HepG2 (cell line): ENCODE results near the gene DLST. TPM values are rescaled to one million over a fixed set of nuclear protein-coding genes. Genes with fewer than 3 reads are reported as not detected.

Source experiments
- ARNT ChIP-seq: fragments of 450-650 bp; IDR thresholded peaks from 2 replicates; pipeline ENCODE4 v1.6.1; 2017
- ATAD3A ChIP-seq: sonication (generic); formaldehyde crosslinking; IDR thresholded peaks from 2 replicates; pipeline ENCODE4 v1.4.0; 2020; ENCODE audit warnings: missing genetic modification reagents
- CENPX ChIP-seq: sonication (generic); formaldehyde crosslinking; IDR thresholded peaks from 2 replicates; pipeline ENCODE4 v1.9.0; 2021; ENCODE audit warnings: mild to moderate bottlenecking, missing genetic modification reagents, moderate library complexity
- HES4 ChIP-seq: sonication (generic); formaldehyde crosslinking; IDR thresholded peaks from 2 replicates; pipeline ENCODE4 v1.9.0; 2021; ENCODE audit warnings: mild to moderate bottlenecking, missing genetic modification reagents, borderline replicate concordance
- JUNB ChIP-seq: sonication (generic); formaldehyde crosslinking; IDR thresholded peaks from 2 replicates; pipeline ENCODE4 v1.8.0; 2022; ENCODE audit warnings: missing genetic modification reagents, mild to moderate bottlenecking, borderline replicate concordance
- KLF16 ChIP-seq, 2 experiments: sonication (generic) in 1 of 2; formaldehyde crosslinking in 1 of 2; IDR thresholded peaks; 2 replicates each; pipeline versions ENCODE4 v1.6.1 to v1.8.0; 2016 to 2023; ENCODE audit warnings: missing genetic modification reagents in 2 of 2, missing compliant biosample characterization in 1 of 2
- MED13 ChIP-seq: sonication (generic); formaldehyde crosslinking; IDR thresholded peaks from 2 replicates; pipeline ENCODE4 v1.5.0; 2020; ENCODE audit warnings: missing genetic modification reagents
- RFX1 ChIP-seq: fragments of 450-650 bp; IDR thresholded peaks from 2 replicates; pipeline ENCODE4 v1.6.1; 2017
- RFX3 ChIP-seq: IDR thresholded peaks from 2 replicates; pipeline ENCODE4 v1.6.1; 2016; ENCODE audit warnings: missing biosample characterization, missing genetic modification reagents
- SMAD9 ChIP-seq: sonication (generic); formaldehyde crosslinking; IDR thresholded peaks from 2 replicates; pipeline ENCODE4 v1.5.1; 2020; ENCODE audit warnings: mild to moderate bottlenecking, missing genetic modification reagents
- TCF7 ChIP-seq: sonication (generic); IDR thresholded peaks from 2 replicates; pipeline ENCODE4 v1.6.1; 2016; ENCODE audit warnings: antibody characterized with exemption, low read depth
- TGIF2 ChIP-seq: IDR thresholded peaks from 2 replicates; pipeline ENCODE4 v1.6.1; 2016; ENCODE audit warnings: control low read depth, missing compliant biosample characterization
- ZNF232 ChIP-seq: sonication (generic); formaldehyde crosslinking; IDR thresholded peaks from 2 replicates; pipeline ENCODE4 v1.4.0; 2020; ENCODE audit warnings: missing genetic modification reagents, borderline replicate concordance
- ZNF264 ChIP-seq: sonication (generic); formaldehyde crosslinking; IDR thresholded peaks from 2 replicates; pipeline ENCODE4 v1.4.0; 2020; ENCODE audit warnings: missing genetic modification reagents
- ZNF430 ChIP-seq: sonication (generic); formaldehyde crosslinking; IDR thresholded peaks from 2 replicates; pipeline ENCODE4 v1.9.0; 2021; ENCODE audit warnings: mild to moderate bottlenecking, missing genetic modification reagents
- ZNF567 ChIP-seq: sonication (generic); formaldehyde crosslinking; IDR thresholded peaks from 2 replicates; pipeline ENCODE4 v1.8.1; 2023; ENCODE audit warnings: mild to moderate bottlenecking, missing genetic modification reagents, borderline replicate concordance
- ZNF572 ChIP-seq: sonication (generic); formaldehyde crosslinking; IDR thresholded peaks from 2 replicates; pipeline ENCODE4 v1.5.1; 2020; ENCODE audit warnings: mild to moderate bottlenecking, missing genetic modification reagents
- ZNF629 ChIP-seq: sonication (generic); formaldehyde crosslinking; conservative IDR thresholded peaks from 2 replicates; pipeline ENCODE4 v1.5.0; 2020; ENCODE audit warnings: missing genetic modification reagents
- ZNF7 ChIP-seq: IDR thresholded peaks from 2 replicates; pipeline ENCODE4 v1.6.1; 2016; ENCODE audit warnings: missing biosample characterization, missing genetic modification reagents
- ZNF816 ChIP-seq: sonication (generic); formaldehyde crosslinking; IDR thresholded peaks from 2 replicates; pipeline ENCODE4 v1.8.0; 2022; ENCODE audit warnings: missing genetic modification reagents, mild to moderate bottlenecking, borderline replicate concordance
- polyA plus RNA-seq, 8 experiments: library from polyadenylated mRNA; depleted of rRNA in 3 of 8; stranded (reverse) in 7 of 8; unstranded in 1 of 8; fragments of >200 nt; fragmentation: Illumina TruSeq in 4 of 8; extraction: Trizol in 4 of 8; gene quantifications; 2 replicates each; pipeline versions ENCODE4 v1.2.1 to v1.2.3, GENCODE V29; 2011 to 2016; ENCODE audit warnings: low read depth in 4 of 8, missing spikeins in 1 of 8, mixed read lengths in 1 of 8; ENCODE audit not compliant: insufficient read depth in 1 of 8
- total RNA-seq, 5 experiments: library from RNA; depleted of rRNA; stranded (reverse); fragments of >200 nt; fragmentation: Illumina TruSeq; extraction: Trizol; gene quantifications; 2 replicates each; pipeline ENCODE4 v1.2.3, GENCODE V29; 2016; ENCODE audit warnings: low read depth in 1 of 5
- TF ChIP-seq, protein P1 (sequence below): sonication (generic); formaldehyde crosslinking; IDR thresholded peaks from 2 replicates; pipeline ENCODE4 v1.5.0; 2020; ENCODE audit warnings: mild to moderate bottlenecking, missing genetic modification reagents, borderline replicate concordance
- TF ChIP-seq, protein P2 (sequence below): sonication (generic); formaldehyde crosslinking; IDR thresholded peaks from 2 replicates; pipeline ENCODE4 v1.8.0; 2022; ENCODE audit warnings: missing genetic modification reagents, mild to moderate bottlenecking, moderate library complexity, borderline replicate concordance
- TF ChIP-seq, protein P3 (sequence below): sonication (generic); formaldehyde crosslinking; conservative IDR thresholded peaks from 2 replicates; pipeline ENCODE4 v1.4.0; 2020; ENCODE audit warnings: mild to moderate bottlenecking, missing genetic modification reagents, moderate library complexity

Gene DLST
- total and polyA plus RNA-seq, 2 of the 13 experiments (the other 11 are each of a cell fraction or from before 2014, with no cell fraction given): 56.5 to 94.3 TPM

DNA sequence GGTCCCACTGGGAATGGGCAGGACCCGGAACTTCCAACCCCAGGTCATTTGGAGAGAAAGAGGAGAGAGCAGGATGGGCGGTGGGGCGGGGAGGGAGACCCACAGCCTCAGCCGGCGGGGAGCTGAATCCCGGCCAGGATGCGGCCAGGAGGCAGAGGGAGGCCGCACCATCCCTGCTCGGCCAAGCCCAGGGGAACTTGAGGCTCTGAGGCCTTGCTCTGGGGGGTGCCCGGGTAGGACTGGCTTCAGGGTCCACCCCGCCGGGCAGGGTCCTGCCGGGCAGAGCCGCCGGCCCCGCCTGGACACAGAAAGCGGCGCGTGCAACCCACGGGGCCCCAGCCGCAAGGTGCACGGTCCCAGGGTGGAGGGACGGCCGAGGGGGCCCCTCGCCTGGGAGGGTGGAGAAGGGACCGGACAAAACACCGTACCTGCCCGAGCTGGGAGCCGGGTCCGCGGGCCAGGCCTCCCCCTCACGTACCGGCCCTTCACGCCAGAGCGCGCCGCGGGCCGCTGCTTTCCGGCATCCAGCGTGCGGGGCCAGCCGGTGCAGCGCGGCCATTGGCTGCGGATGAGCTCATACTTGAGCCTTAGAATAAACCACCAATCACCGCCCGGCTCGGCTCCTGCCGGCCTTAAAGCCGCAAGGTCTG lies 41.2 kb downstream of the DLST start, which contains the start of gene RPS6KL1 (continued):
- no peak for TF ChIP-seq SMAD9 (CRISPR knock-in tag)
- TF ChIP-seq JUNB (CRISPR knock-in tag): no peak
- no peak for TF ChIP-seq ZNF629
- no peak for TF ChIP-seq CENPX
- TF ChIP-seq, protein P1, sequence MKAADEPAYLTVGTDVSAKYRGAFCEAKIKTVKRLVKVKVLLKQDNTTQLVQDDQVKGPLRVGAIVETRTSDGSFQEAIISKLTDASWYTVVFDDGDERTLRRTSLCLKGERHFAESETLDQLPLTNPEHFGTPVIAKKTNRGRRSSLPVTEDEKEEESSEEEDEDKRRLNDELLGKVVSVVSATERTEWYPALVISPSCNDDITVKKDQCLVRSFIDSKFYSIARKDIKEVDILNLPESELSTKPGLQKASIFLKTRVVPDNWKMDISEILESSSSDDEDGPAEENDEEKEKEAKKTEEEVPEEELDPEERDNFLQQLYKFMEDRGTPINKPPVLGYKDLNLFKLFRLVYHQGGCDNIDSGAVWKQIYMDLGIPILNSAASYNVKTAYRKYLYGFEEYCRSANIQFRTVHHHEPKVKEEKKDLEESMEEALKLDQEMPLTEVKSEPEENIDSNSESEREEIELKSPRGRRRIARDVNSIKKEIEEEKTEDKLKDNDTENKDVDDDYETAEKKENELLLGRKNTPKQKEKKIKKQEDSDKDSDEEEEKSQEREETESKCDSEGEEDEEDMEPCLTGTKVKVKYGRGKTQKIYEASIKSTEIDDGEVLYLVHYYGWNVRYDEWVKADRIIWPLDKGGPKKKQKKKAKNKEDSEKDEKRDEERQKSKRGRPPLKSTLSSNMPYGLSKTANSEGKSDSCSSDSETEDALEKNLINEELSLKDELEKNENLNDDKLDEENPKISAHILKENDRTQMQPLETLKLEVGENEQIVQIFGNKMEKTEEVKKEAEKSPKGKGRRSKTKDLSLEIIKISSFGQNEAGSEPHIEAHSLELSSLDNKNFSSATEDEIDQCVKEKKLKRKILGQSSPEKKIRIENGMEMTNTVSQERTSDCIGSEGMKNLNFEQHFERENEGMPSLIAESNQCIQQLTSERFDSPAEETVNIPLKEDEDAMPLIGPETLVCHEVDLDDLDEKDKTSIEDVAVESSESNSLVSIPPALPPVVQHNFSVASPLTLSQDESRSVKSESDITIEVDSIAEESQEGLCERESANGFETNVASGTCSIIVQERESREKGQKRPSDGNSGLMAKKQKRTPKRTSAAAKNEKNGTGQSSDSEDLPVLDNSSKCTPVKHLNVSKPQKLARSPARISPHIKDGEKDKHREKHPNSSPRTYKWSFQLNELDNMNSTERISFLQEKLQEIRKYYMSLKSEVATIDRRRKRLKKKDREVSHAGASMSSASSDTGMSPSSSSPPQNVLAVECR (CRISPR knock-in tag): peak; percentile 86
- no peak for TF ChIP-seq ZNF264 (CRISPR knock-in tag)
- no peak for TF ChIP-seq ZNF816 (CRISPR knock-in tag)
- TF ChIP-seq, protein P2, sequence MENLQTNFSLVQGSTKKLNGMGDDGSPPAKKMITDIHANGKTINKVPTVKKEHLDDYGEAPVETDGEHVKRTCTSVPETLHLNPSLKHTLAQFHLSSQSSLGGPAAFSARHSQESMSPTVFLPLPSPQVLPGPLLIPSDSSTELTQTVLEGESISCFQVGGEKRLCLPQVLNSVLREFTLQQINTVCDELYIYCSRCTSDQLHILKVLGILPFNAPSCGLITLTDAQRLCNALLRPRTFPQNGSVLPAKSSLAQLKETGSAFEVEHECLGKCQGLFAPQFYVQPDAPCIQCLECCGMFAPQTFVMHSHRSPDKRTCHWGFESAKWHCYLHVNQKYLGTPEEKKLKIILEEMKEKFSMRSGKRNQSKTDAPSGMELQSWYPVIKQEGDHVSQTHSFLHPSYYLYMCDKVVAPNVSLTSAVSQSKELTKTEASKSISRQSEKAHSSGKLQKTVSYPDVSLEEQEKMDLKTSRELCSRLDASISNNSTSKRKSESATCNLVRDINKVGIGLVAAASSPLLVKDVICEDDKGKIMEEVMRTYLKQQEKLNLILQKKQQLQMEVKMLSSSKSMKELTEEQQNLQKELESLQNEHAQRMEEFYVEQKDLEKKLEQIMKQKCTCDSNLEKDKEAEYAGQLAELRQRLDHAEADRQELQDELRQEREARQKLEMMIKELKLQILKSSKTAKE (CRISPR knock-in tag): no peak
- TF ChIP-seq ZNF567 (CRISPR knock-in tag): no peak
- TF ChIP-seq TGIF2 (CRISPR knock-in tag): peak; percentile 55; the same call in 1 of the 2 replicates
- TF ChIP-seq ATAD3A (CRISPR knock-in tag): no peak
- TF ChIP-seq ZNF232 (CRISPR knock-in tag): no peak
- no peak for TF ChIP-seq ZNF430 (CRISPR knock-in tag)
- TF ChIP-seq RFX3: no peak
- peak in 1 of 2 experiments; percentile 32; a peak in 1 of 4 replicates for TF ChIP-seq KLF16 (CRISPR knock-in tag; IDR thresholded peaks at IDR 0.05)
- no peak for TF ChIP-seq ARNT
- TF ChIP-seq TCF7: no peak
- no peak for TF ChIP-seq ZNF572 (CRISPR knock-in tag)
- TF ChIP-seq HES4: no peak
- no peak for TF ChIP-seq RFX1
- TF ChIP-seq MED13 (CRISPR knock-in tag): no peak
- no peak for TF ChIP-seq ZNF7 (CRISPR knock-in tag)
- TF ChIP-seq, protein P3, sequence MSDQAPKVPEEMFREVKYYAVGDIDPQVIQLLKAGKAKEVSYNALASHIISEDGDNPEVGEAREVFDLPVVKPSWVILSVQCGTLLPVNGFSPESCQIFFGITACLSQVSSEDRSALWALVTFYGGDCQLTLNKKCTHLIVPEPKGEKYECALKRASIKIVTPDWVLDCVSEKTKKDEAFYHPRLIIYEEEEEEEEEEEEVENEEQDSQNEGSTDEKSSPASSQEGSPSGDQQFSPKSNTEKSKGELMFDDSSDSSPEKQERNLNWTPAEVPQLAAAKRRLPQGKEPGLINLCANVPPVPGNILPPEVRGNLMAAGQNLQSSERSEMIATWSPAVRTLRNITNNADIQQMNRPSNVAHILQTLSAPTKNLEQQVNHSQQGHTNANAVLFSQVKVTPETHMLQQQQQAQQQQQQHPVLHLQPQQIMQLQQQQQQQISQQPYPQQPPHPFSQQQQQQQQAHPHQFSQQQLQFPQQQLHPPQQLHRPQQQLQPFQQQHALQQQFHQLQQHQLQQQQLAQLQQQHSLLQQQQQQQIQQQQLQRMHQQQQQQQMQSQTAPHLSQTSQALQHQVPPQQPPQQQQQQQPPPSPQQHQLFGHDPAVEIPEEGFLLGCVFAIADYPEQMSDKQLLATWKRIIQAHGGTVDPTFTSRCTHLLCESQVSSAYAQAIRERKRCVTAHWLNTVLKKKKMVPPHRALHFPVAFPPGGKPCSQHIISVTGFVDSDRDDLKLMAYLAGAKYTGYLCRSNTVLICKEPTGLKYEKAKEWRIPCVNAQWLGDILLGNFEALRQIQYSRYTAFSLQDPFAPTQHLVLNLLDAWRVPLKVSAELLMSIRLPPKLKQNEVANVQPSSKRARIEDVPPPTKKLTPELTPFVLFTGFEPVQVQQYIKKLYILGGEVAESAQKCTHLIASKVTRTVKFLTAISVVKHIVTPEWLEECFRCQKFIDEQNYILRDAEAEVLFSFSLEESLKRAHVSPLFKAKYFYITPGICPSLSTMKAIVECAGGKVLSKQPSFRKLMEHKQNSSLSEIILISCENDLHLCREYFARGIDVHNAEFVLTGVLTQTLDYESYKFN (CRISPR knock-in tag): no peak
